GM12892 (cell line): ENCODE measurements around the gene GALNT18.

ENCODE experiments used
- DNase-seq: peaks from one replicate; pipeline ENCODE4 v3.0.0; 2011; ENCODE audit not compliant: insufficient read length
- FAIRE-seq: peaks from 2 replicates; lab custom pipeline; 2011; peaks lifted over from hg19 to GRCh38; lab: Jason Lieb, UNC
- POLR2A ChIP-seq: IDR thresholded peaks from 2 replicates; pipeline ENCODE4 v1.6.1; 2011; ENCODE audit warnings: low read depth, low read length, control low read depth
- POLR2AphosphoS5 ChIP-seq: IDR thresholded peaks from 2 replicates; pipeline ENCODE4 v1.6.1; 2011; ENCODE audit warnings: low read depth, low read length, control low read depth
- TAF1 ChIP-seq: IDR thresholded peaks from 2 replicates; pipeline ENCODE4 v1.6.1; 2011; ENCODE audit warnings: low read depth, mild to moderate bottlenecking, control low read depth, low read length, borderline replicate concordance

The GALNT18 gene

GRCh38 chr11:11251394-11251970 is 370.3 kb downstream of the GALNT18 start:
- no peak for TF ChIP-seq TAF1
- TF ChIP-seq POLR2A, result no peak
- TF ChIP-seq POLR2AphosphoS5, result no peak
- DNase-seq, result no peak
- FAIRE-seq, result peak; percentile 38

GRCh38 chr11:11250470-11250869 is 371.3 kb downstream of the GALNT18 start:
- DNase-seq, result no peak
- FAIRE-seq, result no peak
- TF ChIP-seq POLR2AphosphoS5 (no peak), POLR2A (no peak), TAF1 (no peak)

- FAIRE-seq, result no peak
These were observed 374.2 kb downstream of the GALNT18 start for GRCh38 chr11:11247576-11247975.

GRCh38 chr11:11247086-11247485 is 374.7 kb downstream of the GALNT18 start:
- DNase-seq (no peak), FAIRE-seq (no peak)

More at GRCh38 chr11:11247576-11247975, 374.2 kb downstream of the GALNT18 start:
- no peak for DNase-seq
- no peak for TF ChIP-seq TAF1
- TF ChIP-seq POLR2A, result no peak
- no peak for TF ChIP-seq POLR2AphosphoS5

GRCh38 chr11:11246166-11246565 is 375.6 kb downstream of the GALNT18 start:
- FAIRE-seq, result peak; percentile 70
- TF ChIP-seq TAF1, result no peak
- no peak for TF ChIP-seq POLR2A
- no peak for TF ChIP-seq POLR2AphosphoS5
- no peak for DNase-seq

More at GRCh38 chr11:11247086-11247485, 374.7 kb downstream of the GALNT18 start:
- no peak for TF ChIP-seq POLR2AphosphoS5
- no peak for TF ChIP-seq POLR2A
- TF ChIP-seq TAF1, result no peak

GRCh38 chr11:11245453-11245852 is 376.4 kb downstream of the GALNT18 start:
- FAIRE-seq (no peak), DNase-seq (no peak)
- TF ChIP-seq POLR2AphosphoS5 (no peak), POLR2A (no peak), TAF1 (no peak)

GRCh38 chr11:11244470-11245080 is 377.2 kb downstream of the GALNT18 start:
- DNase-seq (no peak), FAIRE-seq (no peak)
- TF ChIP-seq POLR2AphosphoS5 (no peak), POLR2A (no peak), TAF1 (no peak)

- FAIRE-seq, result no peak
- no peak for TF ChIP-seq POLR2A
- TF ChIP-seq TAF1, result no peak
- TF ChIP-seq POLR2AphosphoS5, result no peak
- DNase-seq, result no peak
These were observed 378.0 kb downstream of the GALNT18 start for GRCh38 chr11:11243590-11244469.

- TF ChIP-seq TAF1 (no peak), POLR2A (no peak), POLR2AphosphoS5 (no peak)
- no peak for FAIRE-seq
- DNase-seq, result no peak
These were observed 378.6 kb downstream of the GALNT18 start for GRCh38 chr11:11243209-11243589.

- TF ChIP-seq POLR2A, result no peak
- FAIRE-seq (peak; percentile 9), DNase-seq (no peak)
These were observed 380.5 kb downstream of the GALNT18 start for GRCh38 chr11:11241284-11241683.

GRCh38 chr11:11239959-11240358 is 381.8 kb downstream of the GALNT18 start:
- TF ChIP-seq POLR2A, result no peak
- TF ChIP-seq POLR2AphosphoS5, result no peak
- no peak for TF ChIP-seq TAF1

More at GRCh38 chr11:11239959-11240358, 381.8 kb downstream of the GALNT18 start:
- FAIRE-seq (no peak), DNase-seq (no peak)
